Neural progenitor cell (in vitro differentiated cells): ENCODE measurements around the gene LRRC10.

Experiments
- CTCF ChIP-seq: fragments of 200-600 bp; sonication (generic); IDR thresholded peaks from 2 replicates; pipeline ENCODE4 v1.5.1; 2017; ENCODE audit warnings: antibody characterized with exemption, mild to moderate bottlenecking
- EZH2 ChIP-seq: fragments of 200-600 bp; sonication (generic); IDR thresholded peaks from 2 replicates; pipeline ENCODE4 v1.6.1; 2017; ENCODE audit warnings: antibody characterized with exemption, mild to moderate bottlenecking, moderate library complexity
- EZH2phosphoT487 ChIP-seq: fragments of 200-600 bp; sonication (generic); IDR thresholded peaks from 2 replicates; pipeline ENCODE4 v1.6.1; 2017; ENCODE audit warnings: antibody characterized with exemption

DNA sequence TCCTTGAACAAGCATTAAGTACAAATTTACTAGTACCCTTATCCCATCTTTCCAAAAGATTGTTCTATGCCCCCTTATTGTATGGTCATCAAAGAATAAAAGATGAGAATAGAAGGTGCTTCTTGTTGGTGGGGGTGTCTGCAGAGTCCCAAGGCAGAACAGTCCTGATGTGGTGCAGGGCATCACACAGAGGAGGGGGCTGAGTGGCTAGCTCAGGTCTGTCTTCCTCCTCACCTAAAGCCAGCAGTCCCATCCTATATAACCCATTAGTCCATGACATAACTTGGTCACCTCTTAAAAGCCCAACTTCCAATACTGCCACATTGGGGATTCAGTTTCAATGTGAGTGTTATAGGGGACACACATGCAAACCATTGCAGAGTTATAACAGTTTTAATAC lies 9.9 kb downstream of the LRRC10 start:
- TF ChIP-seq CTCF (no peak), EZH2 (no peak), EZH2phosphoT487 (no peak)
